HCT116 (cell line): ENCODE measurements around the gene TOB2. TPM values are rescaled to one million over a fixed set of nuclear protein-coding genes. Genes with fewer than 3 reads are reported as not detected.

Experiments used
- ATAC-seq: fragments of 200-7000 bp; cut with Tn5 transposase; 2 replicates; pipeline ENCODE4 v1.9.1; 2020; ENCODE audit warnings: mild to moderate bottlenecking, moderate library complexity
- BruUV-seq: library from RNA; stranded (reverse); fragments of 400-500 nt; replicated peaks from 2 replicates; lab custom pipeline; 2021; lab: Mats Ljungman, UMichigan
- CTCF ChIA-PET: fragments of 300-600 bp; sonication (Branson Sonifier 250); formaldehyde crosslinking; loops from one replicate; lab custom pipeline; 2021; ENCODE audit warnings: antibody characterized with exemption; lab: Charles Lee
- POLR2A ChIA-PET: fragments of 300-600, 350-600 bp; sonication (Branson Sonifier 250); formaldehyde crosslinking; loops from one replicate; lab custom pipeline; 2021; ENCODE audit warnings: antibody characterized with exemption; lab: Charles Lee
- RAD21 ChIA-PET, 2 experiments: fragments of 300-600 bp; sonication (Branson Sonifier 250); formaldehyde crosslinking; loops; one replicate each; lab custom pipeline; 2023; ENCODE audit warnings: low total read pairs in 2 of 2; ENCODE audit not compliant: uncharacterized antibody in 2 of 2, unreplicated experiment in 2 of 2, low non-redundant PET in 1 of 2; lab: Charles Lee
- DNase-seq: peaks from one replicate; pipeline ENCODE4 v3.0.0-alpha.2; 2010; ENCODE audit warnings: low read depth, low spot score
- H2AFZ ChIP-seq: fragments of 200-600 bp; shearing (Covaris generic), sonication (generic); 2 replicates; pipeline ENCODE4 v1.6.1; 2017; ENCODE audit warnings: low read depth, mixed run types, mixed read lengths, antibody characterized with exemption, low read length; ENCODE audit not compliant: poor library complexity, severe bottlenecking
- H3K27ac ChIP-seq: 2 replicates; pipeline ENCODE4 v1.5.1; 2012; ENCODE audit warnings: low read depth, low read length
- H3K27me3 ChIP-seq: fragments of 200-600 bp; sonication (generic); 2 replicates; pipeline ENCODE4 v1.6.1; 2016; ENCODE audit warnings: mixed run types, low read length, mixed read lengths; ENCODE audit not compliant: insufficient read depth
- H3K36me3 ChIP-seq, 2 experiments: fragments of 200-500 bp in 1 of 2; fragments of 200-600 bp in 1 of 2; sonication (Bioruptor generic) in 1 of 2; sonication (generic) in 1 of 2; 2 replicates each; pipeline versions ENCODE4 v1.5.1 to v1.6.1; 2014 to 2016; ENCODE audit warnings: low read length in 2 of 2, inconsistent platforms in 1 of 2, mixed read lengths in 1 of 2, mixed run types in 1 of 2; ENCODE audit not compliant: insufficient read depth in 2 of 2, control insufficient read depth in 1 of 2
- H3K4me1 ChIP-seq, 2 experiments: fragments of 200-600 bp in 1 of 2; sonication (generic) in 1 of 2; 2 replicates each; pipeline versions ENCODE4 v1.5.1 to v1.6.1; 2012 to 2017; ENCODE audit warnings: low read length in 2 of 2, inconsistent platforms in 1 of 2, mild to moderate bottlenecking in 1 of 2, mixed read lengths in 1 of 2, mixed run types in 1 of 2, moderate library complexity in 1 of 2; ENCODE audit not compliant: insufficient read depth in 2 of 2, control insufficient read depth in 1 of 2
- H3K4me2 ChIP-seq: fragments of 200-600 bp; sonication (generic); 2 replicates; pipeline ENCODE4 v1.6.1; 2017; ENCODE audit warnings: mixed run types, low read length, mixed read lengths
- H3K4me3 ChIP-seq, 2 experiments: fragments of 200-600 bp in 1 of 2; sonication (generic) in 1 of 2; replicated peaks in 1 of 2; 2 replicates each; pipeline ENCODE4 v1.5.1; 2011 to 2016; ENCODE audit warnings: low read length in 2 of 2, control low read depth in 1 of 2, low read depth in 1 of 2, mild to moderate bottlenecking in 1 of 2, mixed read lengths in 1 of 2, mixed run types in 1 of 2
- H3K79me2 ChIP-seq: fragments of 200-600 bp; sonication (generic); 2 replicates; pipeline ENCODE4 v1.6.1; 2017; ENCODE audit warnings: mild to moderate bottlenecking, mixed run types, low read length, moderate library complexity, mixed read lengths; ENCODE audit not compliant: insufficient read depth
- H3K9ac ChIP-seq: fragments of 200-600 bp; sonication (generic); 2 replicates; pipeline ENCODE4 v1.6.1; 2016; ENCODE audit warnings: low read length, mixed read lengths
- H3K9me2 ChIP-seq: fragments of 200-600 bp; sonication (generic), shearing (Covaris generic); 2 replicates; pipeline ENCODE4 v1.6.1; 2017; ENCODE audit warnings: mixed run types, mild to moderate bottlenecking, moderate library complexity; ENCODE audit not compliant: insufficient read depth
- H3K9me3 ChIP-seq, 2 experiments: fragments of 200-500 bp in 1 of 2; fragments of 200-600 bp in 1 of 2; sonication (Bioruptor generic) in 1 of 2; sonication (generic) in 1 of 2; 2 replicates each; pipeline ENCODE4 v1.6.1; 2014 to 2017; ENCODE audit warnings: low read length in 2 of 2, mixed read lengths in 2 of 2, inconsistent platforms in 1 of 2, low read depth in 1 of 2, mild to moderate bottlenecking in 1 of 2, mixed run types in 1 of 2, moderate library complexity in 1 of 2; ENCODE audit not compliant: control insufficient read depth in 1 of 2, insufficient read depth in 1 of 2
- H4K20me1 ChIP-seq: fragments of 200-600 bp; sonication (generic), shearing (Covaris generic); 2 replicates; pipeline ENCODE4 v1.6.1; 2017; ENCODE audit warnings: mixed run types, mild to moderate bottlenecking, moderate library complexity; ENCODE audit not compliant: insufficient read depth
- ATF3 ChIP-seq: IDR thresholded peaks from 2 replicates; pipeline ENCODE4 v1.6.1; 2012
- EZH2phosphoT487 ChIP-seq: fragments of 200-600 bp; IDR thresholded peaks from 2 replicates; pipeline ENCODE4 v1.6.1; 2018; ENCODE audit warnings: antibody characterized with exemption, borderline replicate concordance
- FOSL1 ChIP-seq: IDR thresholded peaks from 2 replicates; pipeline ENCODE4 v1.6.1; 2012; ENCODE audit warnings: low read depth
- JUND ChIP-seq: IDR thresholded peaks from 2 replicates; pipeline ENCODE4 v1.6.1; 2012
- POLR2A ChIP-seq: IDR thresholded peaks from 2 replicates; pipeline ENCODE4 v1.7.0; 2011; ENCODE audit warnings: borderline replicate concordance; ENCODE audit not compliant: insufficient read depth, insufficient read length; ENCODE audit errors: extremely low read depth
- RAD21 ChIP-seq: IDR thresholded peaks from 2 replicates; pipeline ENCODE4 v1.6.1; 2012; ENCODE audit warnings: low read depth, mild to moderate bottlenecking
- SIN3A ChIP-seq: IDR thresholded peaks from 2 replicates; pipeline ENCODE4 v1.6.1; 2012; ENCODE audit warnings: low read depth
- SP1 ChIP-seq: IDR thresholded peaks from 2 replicates; pipeline ENCODE4 v1.6.1; 2012; ENCODE audit warnings: low read depth
- TCF7L2 ChIP-seq: IDR thresholded peaks from 2 replicates; pipeline ENCODE4 v1.7.0; 2011; ENCODE audit warnings: borderline replicate concordance, inconsistent platforms; ENCODE audit not compliant: insufficient read depth, insufficient read length; ENCODE audit errors: extremely low read depth
- ZBTB33 ChIP-seq: IDR thresholded peaks from 2 replicates; pipeline ENCODE4 v1.6.1; 2011; ENCODE audit warnings: mild to moderate bottlenecking, low read length, moderate library complexity; ENCODE audit not compliant: insufficient replicate concordance; ENCODE audit errors: extremely low read depth
- intact Hi-C: fragments of 100-400 bp; cut with micrococcal nuclease; formaldehyde crosslinking; loops from 2 replicates; pipeline ENCODE4 v1.10.0; 2022
- total RNA-seq: library from RNA; stranded (reverse); gene quantifications from one replicate; pipeline ENCODE4 v1.2.1, GENCODE V29; 2021; ENCODE audit not compliant: unreplicated experiment

The TOB2 gene
- total RNA-seq, 1 experiment from 2014 or later = 55.2 TPM

- POLR2A ChIA-PET = no interaction called here
- RAD21 ChIA-PET = no interaction called here
- no peak overlapping the region for H3K4me2 ChIP-seq
- BruUV-seq = no TSS peak
- no peak for ATAC-seq
- H3K27me3 ChIP-seq = no peaks in the 10 kb centered on the region
- no peaks in the 10 kb centered on the region for H3K9me3 ChIP-seq
- no peak overlapping the region for H2AFZ ChIP-seq
- H4K20me1 ChIP-seq = no peaks in the 10 kb centered on the region; the same call in 1 of the 2 replicates
- H3K9ac ChIP-seq = no peak overlapping the region
- no peak for DNase-seq
- no peaks in the 10 kb centered on the region for H3K4me1 ChIP-seq
- H3K36me3 ChIP-seq = no peaks in the 10 kb centered on the region
- no peak overlapping the region for H3K4me3 ChIP-seq
- peaks cover 92% of the 10 kb centered on the region for H3K79me2 ChIP-seq
- TF ChIP-seq JUND (no peak), ATF3 (no peak), TCF7L2 (no peak), EZH2phosphoT487 (no peak), RAD21 (no peak), FOSL1 (no peak), POLR2A (no peak), SP1 (no peak), ZBTB33 (no peak), SIN3A (no peak)
- TF ChIP-seq, all 23 proteins: peak for 0
- no peak overlapping the region for H3K27ac ChIP-seq
- CTCF ChIA-PET = no interaction called here
- intact Hi-C loops = no loop called here
- H3K9me2 ChIP-seq = no peaks in the 10 kb centered on the region
Observed at GRCh38 chr22:41491374-41492100, 44.9 kb upstream of the TOB2 start.
